H1 (cell line): ENCODE measurements around the gene ZNF408. TPM values are rescaled to one million over a fixed set of nuclear protein-coding genes. Genes with fewer than 3 reads are reported as not detected.

Experiments used
- CTCF ChIA-PET: fragments of 300-600 bp; sonication (Branson Sonifier 250); formaldehyde crosslinking; loops from one replicate; lab custom pipeline; 2021; ENCODE audit not compliant: partially characterized antibody; lab: Charles Lee
- POLR2A ChIA-PET: fragments of 300-600 bp; sonication (Branson Sonifier 250); formaldehyde crosslinking; loops from one replicate; lab custom pipeline; 2021; ENCODE audit warnings: inconsistent platforms; ENCODE audit not compliant: partially characterized antibody; lab: Charles Lee
- DNase-seq, 2 experiments: peaks; one replicate each; pipeline versions ENCODE4 v3.0.0 to v3.0.0-alpha.2; 2010 to 2022; ENCODE audit warnings: low spot score in 2 of 2, low read depth in 1 of 2, mixed read lengths in 1 of 2
- FAIRE-seq: peaks from 2 replicates; lab custom pipeline; 2011; peaks lifted over from hg19 to GRCh38; lab: Jason Lieb, UNC
- H2AFZ ChIP-seq: 2 replicates; pipeline ENCODE4 v1.8.1; 2012; ENCODE audit warnings: low read length, inconsistent platforms
- H2AK5ac ChIP-seq: 2 replicates; pipeline ENCODE4 v1.6.1; 2013; ENCODE audit warnings: low read depth, low read length
- H2BK120ac ChIP-seq: replicated peaks from 2 replicates; pipeline ENCODE3; 2013; ENCODE audit warnings: low read depth, low read length, inconsistent platforms
- H2BK12ac ChIP-seq: 2 replicates; pipeline ENCODE4 v1.6.1; 2013; ENCODE audit warnings: low read depth, low read length
- H2BK15ac ChIP-seq: 2 replicates; pipeline ENCODE4 v1.6.1; 2013; ENCODE audit warnings: low read length
- H2BK20ac ChIP-seq: 2 replicates; pipeline ENCODE4 v1.6.1; 2013; ENCODE audit warnings: low read length
- H2BK5ac ChIP-seq: 2 replicates; pipeline ENCODE4 v1.6.1; 2013; ENCODE audit warnings: low read depth, low read length
- H3K14ac ChIP-seq: 2 replicates; pipeline ENCODE4 v1.6.1; 2013; ENCODE audit warnings: inconsistent platforms; ENCODE audit not compliant: insufficient read length
- H3K18ac ChIP-seq: 2 replicates; pipeline ENCODE4 v1.6.1; 2013; ENCODE audit warnings: low read length; ENCODE audit errors: extremely low read depth
- H3K23ac ChIP-seq: 2 replicates; pipeline ENCODE4 v1.6.1; 2013; ENCODE audit warnings: inconsistent platforms; ENCODE audit not compliant: insufficient read length
- H3K23me2 ChIP-seq: 2 replicates; pipeline ENCODE4 v1.6.1; 2013; ENCODE audit warnings: low read depth, low read length
- H3K27ac ChIP-seq: 2 replicates; pipeline ENCODE4 v1.6.1; 2011; ENCODE audit warnings: low read depth, low read length, inconsistent platforms
- H3K27me3 ChIP-seq, 4 experiments: replicated peaks in 1 of 4; 1 replicate in 1 of 4; 2 replicates in 3 of 4; pipeline versions ENCODE4 v1.6.1 to v1.8.1; 2011 to 2013; ENCODE audit warnings: low read length in 3 of 4, mild to moderate bottlenecking in 3 of 4, inconsistent platforms in 2 of 4, mixed read lengths in 2 of 4, moderate library complexity in 1 of 4; ENCODE audit not compliant: control insufficient read depth in 3 of 4, insufficient read depth in 3 of 4; ENCODE audit errors: extremely low read depth in 1 of 4
- H3K36me3 ChIP-seq, 4 experiments: 2 replicates each; pipeline versions ENCODE4 v1.6.1 to v1.8.1; 2011 to 2013; ENCODE audit warnings: mild to moderate bottlenecking in 4 of 4, low read length in 3 of 4, moderate library complexity in 2 of 4, control low read depth in 1 of 4, inconsistent platforms in 1 of 4; ENCODE audit not compliant: insufficient read depth in 4 of 4, control insufficient read depth in 2 of 4
- H3K4ac ChIP-seq: replicated peaks from 2 replicates; pipeline ENCODE3; 2013; ENCODE audit warnings: low read length, low read depth, mixed read lengths, inconsistent platforms; ENCODE audit not compliant: insufficient read length
- H3K4me1 ChIP-seq, 4 experiments: replicated peaks in 1 of 4; 1 replicate in 1 of 4; 2 replicates in 3 of 4; pipeline versions ENCODE4 v1.6.1 to v1.8.1; 2011 to 2013; ENCODE audit warnings: low read length in 3 of 4, inconsistent platforms in 2 of 4, mixed read lengths in 1 of 4; ENCODE audit not compliant: insufficient read depth in 4 of 4, control insufficient read depth in 3 of 4
- H3K4me2 ChIP-seq, 2 experiments: 2 replicates each; pipeline versions ENCODE4 v1.6.1 to v1.8.1; 2011 to 2013; ENCODE audit warnings: low read depth in 2 of 2, low read length in 2 of 2, control low read depth in 1 of 2, inconsistent platforms in 1 of 2, mild to moderate bottlenecking in 1 of 2; ENCODE audit not compliant: insufficient read depth in 1 of 2
- H3K4me3 ChIP-seq, 4 experiments: fragments of 200-600, 300-600 bp in 1 of 4; sonication (generic), shearing (Covaris generic), sonication (Bioruptor Twin) in 1 of 4; 2 replicates each; pipeline versions ENCODE4 v1.5.1 to v1.8.1; 2011 to 2016; ENCODE audit warnings: low read length in 4 of 4, low read depth in 3 of 4, control low read depth in 2 of 4, inconsistent platforms in 2 of 4, mild to moderate bottlenecking in 2 of 4, mixed read lengths in 1 of 4, moderate library complexity in 1 of 4; ENCODE audit not compliant: insufficient read depth in 2 of 4; ENCODE audit errors: extremely low read depth in 1 of 4
- H3K56ac ChIP-seq: replicated peaks from 2 replicates; pipeline ENCODE3; 2013; ENCODE audit warnings: low read depth, mild to moderate bottlenecking, mixed read lengths, low read length, inconsistent platforms; ENCODE audit not compliant: insufficient read length
- H3K79me1 ChIP-seq: 2 replicates; pipeline ENCODE4 v1.6.1; 2013; ENCODE audit warnings: low read depth, low read length, control low read depth
- H3K79me2 ChIP-seq, 2 experiments: 2 replicates each; pipeline versions ENCODE4 v1.6.1 to v1.8.1; 2012 to 2013; ENCODE audit warnings: low read length in 2 of 2, mild to moderate bottlenecking in 2 of 2, inconsistent platforms in 1 of 2; ENCODE audit not compliant: insufficient read depth in 2 of 2, control insufficient read depth in 1 of 2
- H3K9ac ChIP-seq, 4 experiments: replicated peaks in 1 of 4; 1 replicate in 1 of 4; 2 replicates in 3 of 4; pipeline versions ENCODE4 v1.6.1 to v1.8.1; 2011 to 2013; ENCODE audit warnings: low read depth in 3 of 4, low read length in 3 of 4, control low read depth in 2 of 4, mild to moderate bottlenecking in 2 of 4, moderate library complexity in 2 of 4, inconsistent platforms in 1 of 4; ENCODE audit errors: extremely low read depth in 1 of 4
- H3K9me3 ChIP-seq, 2 experiments: 2 replicates each; pipeline versions ENCODE4 v1.6.1 to v1.8.1; 2012 to 2013; ENCODE audit warnings: mild to moderate bottlenecking in 2 of 2, moderate library complexity in 2 of 2, control low read depth in 1 of 2, inconsistent platforms in 1 of 2, low read depth in 1 of 2, low read length in 1 of 2, mixed read lengths in 1 of 2; ENCODE audit not compliant: insufficient read depth in 2 of 2
- H4K20me1 ChIP-seq, 2 experiments: replicated peaks in 1 of 2; 2 replicates each; pipeline versions ENCODE3 to v1.8.1; 2011 to 2013; ENCODE audit warnings: inconsistent platforms in 2 of 2, low read length in 2 of 2, mild to moderate bottlenecking in 1 of 2; ENCODE audit not compliant: insufficient read depth in 2 of 2, control insufficient read depth in 1 of 2
- H4K5ac ChIP-seq: 2 replicates; pipeline ENCODE4 v1.6.1; 2013; ENCODE audit warnings: low read length, low read depth, mixed read lengths, inconsistent platforms; ENCODE audit not compliant: insufficient read length
- H4K8ac ChIP-seq: 2 replicates; pipeline ENCODE4 v1.8.0; 2013; ENCODE audit warnings: mild to moderate bottlenecking, moderate library complexity, low read length, inconsistent platforms; ENCODE audit not compliant: insufficient read depth; ENCODE audit errors: extremely low read depth
- H4K91ac ChIP-seq: replicated peaks from 2 replicates; pipeline ENCODE3; 2013; ENCODE audit warnings: low read length, mixed read lengths, inconsistent platforms; ENCODE audit not compliant: insufficient read length
- ASH2L ChIP-seq: fragments of 200-600, 300-600 bp; sonication (generic); IDR thresholded peaks from one replicate; pipeline ENCODE4 v1.7.1; 2017; ENCODE audit warnings: low read length
- CHD2 ChIP-seq: IDR thresholded peaks from 2 replicates; pipeline ENCODE4 v1.6.1; 2012; ENCODE audit warnings: low read length, improper control_type of control experiment
- NANOG ChIP-seq: IDR thresholded peaks from 2 replicates; pipeline ENCODE4 v1.6.1; 2011; ENCODE audit warnings: low read length, low read depth, mild to moderate bottlenecking, inconsistent platforms; ENCODE audit not compliant: insufficient read depth, poor library complexity, severe bottlenecking
- POLR2A ChIP-seq, 2 experiments: IDR thresholded peaks; 1 replicate in 1 of 2; 2 replicates in 1 of 2; pipeline ENCODE4 v1.6.1; 2011; ENCODE audit warnings: low read depth in 2 of 2, low read length in 2 of 2, mild to moderate bottlenecking in 2 of 2; ENCODE audit errors: control extremely low read depth in 1 of 2
- RXRA ChIP-seq: IDR thresholded peaks from 2 replicates; pipeline ENCODE4 v1.6.1; 2011; ENCODE audit warnings: low read depth, mild to moderate bottlenecking, low read length, moderate library complexity; ENCODE audit not compliant: insufficient read depth
- SIN3A ChIP-seq, 2 experiments: IDR thresholded peaks in 1 of 2; conservative IDR thresholded peaks in 1 of 2; 2 replicates each; pipeline ENCODE4 v1.6.1; 2011 to 2012; ENCODE audit warnings: low read length in 2 of 2, improper control_type of control experiment in 1 of 2, low read depth in 1 of 2, mild to moderate bottlenecking in 1 of 2
- SP1 ChIP-seq: IDR thresholded peaks from 2 replicates; pipeline ENCODE4 v1.6.1; 2011; ENCODE audit warnings: low read depth, low read length
- TEAD4 ChIP-seq: IDR thresholded peaks from 2 replicates; pipeline ENCODE4 v1.6.1; 2012; ENCODE audit warnings: low read depth, low read length, inconsistent platforms, mixed read lengths
- YY1 ChIP-seq: IDR thresholded peaks from 2 replicates; pipeline ENCODE4 v1.6.1; 2011; ENCODE audit warnings: low read depth, mild to moderate bottlenecking, low read length
- ZNF274 ChIP-seq: IDR thresholded peaks from 2 replicates; pipeline ENCODE4 v1.7.0; 2012; ENCODE audit warnings: low read length, borderline replicate concordance; ENCODE audit errors: extremely low read depth
- WGBS, 2 experiments: shearing (Covaris generic) in 1 of 2; methylation state at CpG; one replicate each; pipeline versions ENCODE4 v1.1.6 to v1.1.7; 2013 to 2015; ENCODE audit warnings: low lambda C conversion rate in 2 of 2, mixed read lengths in 2 of 2, inconsistent platforms in 1 of 2, low coverage in 1 of 2, missing lambda C conversion rate in 1 of 2; ENCODE audit not compliant: insufficient replicate concordance in 2 of 2, insufficient coverage in 1 of 2, insufficient read length in 1 of 2; ENCODE audit errors: extremely low coverage in 1 of 2, missing lambda C conversion rate in 1 of 2; 5-methylcytosine and 5-hydroxymethylcytosine counted together
- polyA plus RNA-seq, 7 experiments: library from polyadenylated mRNA; depleted of rRNA in 3 of 7; stranded (reverse) in 5 of 7; unstranded in 2 of 7; fragments of >200 nt in 5 of 7; fragments of 200-250 nt in 2 of 7; gene quantifications; 1 replicate in 5 of 7; 2 replicates in 1 of 7; 4 replicates in 1 of 7; pipeline versions ENCODE4 v1.2.1 to v1.2.3, GENCODE V29; 2011 to 2013; ENCODE audit warnings: missing spikeins in 2 of 7, mixed read lengths in 2 of 7
- total RNA-seq: library from RNA; stranded (reverse); fragmentation: NEBNext Ultra II Directional; extraction: Animal tissue kit (Norgen Biotek cat#: 25700); gene quantifications from 2 replicates; pipeline ENCODE4 v1.2.1, GENCODE V29; 2021

Gene ZNF408
- total and polyA plus RNA-seq, 2 of the 8 experiments (the other 6 are each of a cell fraction or from before 2014, with no cell fraction given), result 10.7 to 11.0 TPM

DNA sequence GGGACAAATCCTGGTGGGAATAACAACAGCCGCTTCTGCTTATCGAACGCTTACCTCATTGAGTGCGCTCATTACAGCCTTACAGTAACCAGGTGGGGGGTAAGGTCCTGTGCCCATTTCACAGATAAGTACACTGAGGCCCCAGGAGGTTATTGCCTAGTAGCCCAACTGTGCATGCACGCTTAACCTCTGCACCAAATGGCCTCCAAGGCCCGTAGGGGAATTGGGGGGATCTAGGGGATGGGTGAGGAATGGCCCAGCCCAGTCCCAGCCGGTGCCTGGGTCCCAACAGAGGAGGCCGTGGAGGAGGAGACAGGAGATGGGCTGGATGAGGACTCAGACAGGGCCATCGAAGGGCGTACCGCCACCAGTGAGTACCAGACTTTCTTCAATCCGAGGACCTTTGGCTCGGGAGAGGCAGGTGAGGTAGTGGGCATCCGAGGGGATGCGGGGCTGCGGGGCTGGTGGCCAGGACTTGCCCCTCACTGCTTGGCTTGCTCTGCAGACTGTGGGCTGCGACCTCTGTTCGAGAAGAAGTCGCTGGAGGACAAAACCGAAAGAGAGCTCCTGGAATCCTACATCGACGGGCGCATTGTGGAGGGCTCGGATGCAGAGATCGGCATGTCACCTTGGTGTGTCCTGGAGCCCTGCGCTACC lies 25.5 kb downstream of the ZNF408 start:
- Histone ChIP-seq H4K8ac (peak overlapping the region; percentile 25; the same call in 1 of the 2 replicates), H3K9ac (no peak overlapping the region; a peak in 1 of 7 replicates), H4K5ac (no peak overlapping the region), H3K23me2 (no peaks in the 10 kb centered on the region), H3K4me2 (no peak overlapping the region), H4K20me1 (no peaks in the 10 kb centered on the region), H3K9me3 (no peaks in the 10 kb centered on the region), H3K18ac (no peak overlapping the region), H3K27ac (no peak overlapping the region), H2AK5ac (no peak overlapping the region), H3K4ac (no peak overlapping the region), H2BK120ac (no peak overlapping the region), H3K23ac (no peak overlapping the region), H2BK12ac (no peak overlapping the region), H3K4me3 (no peak overlapping the region), H3K79me1 (no peaks in the 10 kb centered on the region), H3K56ac (no peak overlapping the region), H3K79me2 (no peaks in the 10 kb centered on the region), H3K14ac (no peak overlapping the region), H3K4me1 (peaks cover 0 to 3% (median under 1%) of the 10 kb centered on the region in 4 experiments; a peak in 2 of 7 replicates), H2BK20ac (no peak overlapping the region), H2BK5ac (no peak overlapping the region), H3K36me3 (no peaks in the 10 kb centered on the region), H3K27me3 (no peaks in the 10 kb centered on the region), H4K91ac (no peak overlapping the region), H2BK15ac (no peak overlapping the region), H2AFZ (no peak overlapping the region)
- CTCF ChIA-PET, result interaction anchor here (0.9 to 1.4 kb wide), 3 partner anchors 8 to 55 kb away, joined by 3 to 5 read pairs (median 3); no protein-coding TSS in a partner anchor
- TF ChIP-seq NANOG (no peak), RXRA (no peak), ZNF274 (no peak), TEAD4 (no peak), ASH2L (no peak), POLR2A (IDR thresholded peaks at IDR 0.05; ENCODE audit: control extremely low read depth in 1 of 2, low read depth in 2 of 2, low read length in 2 of 2) (no peak), CHD2 (no peak), YY1 (no peak), SP1 (no peak), SIN3A (conservative IDR thresholded peaks at IDR 0.05 in 1 of 2, IDR thresholded peaks at IDR 0.05 in 1 of 2; ENCODE audit: low read depth in 1 of 2, low read length in 2 of 2) (no peak)
- POLR2A ChIA-PET, result interaction anchor here (0.6 to 2.0 kb wide), 3 partner anchors 12 to 180 kb away, joined by 3 to 4 read pairs (median 3); no protein-coding TSS in a partner anchor
- 92% methylated on average over 26 of the region's 26 CpGs; no CpG with 5 or more reads in 1 of the 2 experiments for WGBS, 2 experiments
- DNase-seq (no peak), FAIRE-seq (no peak)
